WTC11 (cell line): ENCODE results near the gene LIMCH1.

ENCODE experiments used
- CREB1 ChIP-seq: sonication (generic); formaldehyde crosslinking; IDR thresholded peaks from 2 replicates; pipeline ENCODE4 v1.8.0; 2023; ENCODE audit warnings: mild to moderate bottlenecking, missing genetic modification reagents
- JUN ChIP-seq: sonication (generic); formaldehyde crosslinking; IDR thresholded peaks from 2 replicates; pipeline ENCODE4 v1.8.0; 2023; ENCODE audit warnings: mild to moderate bottlenecking, missing genetic modification reagents
- MYBL2 ChIP-seq: sonication (generic); formaldehyde crosslinking; IDR thresholded peaks from 2 replicates; pipeline ENCODE4 v1.8.1; 2023; ENCODE audit warnings: mild to moderate bottlenecking, moderate library complexity, missing genetic modification reagents
- RELA ChIP-seq: sonication (generic); formaldehyde crosslinking; IDR thresholded peaks from 2 replicates; pipeline ENCODE4 v1.8.1; 2022; ENCODE audit warnings: missing genetic modification reagents, mild to moderate bottlenecking, borderline replicate concordance
- SMAD3 ChIP-seq: sonication (generic); formaldehyde crosslinking; IDR thresholded peaks from 2 replicates; pipeline ENCODE4 v1.8.0; 2022; ENCODE audit warnings: missing genetic modification reagents, mild to moderate bottlenecking, borderline replicate concordance
- SP1 ChIP-seq: sonication (generic); formaldehyde crosslinking; conservative IDR thresholded peaks from 2 replicates; pipeline ENCODE4 v1.8.1; 2022; ENCODE audit warnings: missing genetic modification reagents
- TCF7 ChIP-seq: sonication (generic); formaldehyde crosslinking; IDR thresholded peaks from 2 replicates; pipeline ENCODE4 v1.8.0; 2022; ENCODE audit warnings: mild to moderate bottlenecking, low read depth, missing genetic modification reagents, moderate library complexity
- TF ChIP-seq, protein P1 (sequence below): fragments of 200-600 bp; IDR thresholded peaks from 2 replicates; pipeline ENCODE4 v1.8.0; 2022; ENCODE audit warnings: antibody characterized with exemption
- TF ChIP-seq, protein P2 (sequence below): sonication (generic); formaldehyde crosslinking; IDR thresholded peaks from 2 replicates; pipeline ENCODE4 v1.8.1; 2022; ENCODE audit warnings: missing genetic modification reagents, borderline replicate concordance
- TF ChIP-seq, protein P3 (sequence below): sonication (generic); formaldehyde crosslinking; IDR thresholded peaks from 2 replicates; pipeline ENCODE4 v1.8.0; 2023; ENCODE audit warnings: missing genetic modification reagents, mild to moderate bottlenecking, borderline replicate concordance
- TF ChIP-seq, protein P4 (sequence below): sonication (generic); formaldehyde crosslinking; IDR thresholded peaks from 2 replicates; pipeline ENCODE4 v1.8.1; 2023; ENCODE audit warnings: mild to moderate bottlenecking, missing genetic modification reagents, moderate library complexity
- TF ChIP-seq, protein P5 (sequence below): sonication (generic); formaldehyde crosslinking; IDR thresholded peaks from 2 replicates; pipeline ENCODE4 v1.8.1; 2022; ENCODE audit warnings: low read depth, mild to moderate bottlenecking, moderate library complexity, missing genetic modification reagents, borderline replicate concordance

DNA sequence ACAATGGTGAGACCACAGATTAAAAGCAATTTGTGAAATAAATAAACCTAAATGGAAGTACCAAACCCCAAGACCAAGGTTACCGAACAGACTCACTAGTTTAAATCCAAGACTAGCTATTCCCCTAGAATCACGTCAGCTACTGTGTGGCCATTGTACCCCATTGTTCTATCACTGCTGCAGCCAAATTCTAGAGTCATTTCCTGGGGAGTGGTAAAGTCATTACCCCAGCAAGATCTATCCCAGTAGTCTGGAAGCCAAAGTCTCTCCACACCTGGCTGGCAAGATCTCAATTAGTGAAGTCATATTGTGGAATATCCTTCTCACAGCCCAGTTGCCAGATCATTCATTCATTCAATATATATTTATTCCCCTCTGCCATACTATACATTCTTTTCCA, 143.1 kb downstream of the LIMCH1 start:
- TF ChIP-seq, protein P1, sequence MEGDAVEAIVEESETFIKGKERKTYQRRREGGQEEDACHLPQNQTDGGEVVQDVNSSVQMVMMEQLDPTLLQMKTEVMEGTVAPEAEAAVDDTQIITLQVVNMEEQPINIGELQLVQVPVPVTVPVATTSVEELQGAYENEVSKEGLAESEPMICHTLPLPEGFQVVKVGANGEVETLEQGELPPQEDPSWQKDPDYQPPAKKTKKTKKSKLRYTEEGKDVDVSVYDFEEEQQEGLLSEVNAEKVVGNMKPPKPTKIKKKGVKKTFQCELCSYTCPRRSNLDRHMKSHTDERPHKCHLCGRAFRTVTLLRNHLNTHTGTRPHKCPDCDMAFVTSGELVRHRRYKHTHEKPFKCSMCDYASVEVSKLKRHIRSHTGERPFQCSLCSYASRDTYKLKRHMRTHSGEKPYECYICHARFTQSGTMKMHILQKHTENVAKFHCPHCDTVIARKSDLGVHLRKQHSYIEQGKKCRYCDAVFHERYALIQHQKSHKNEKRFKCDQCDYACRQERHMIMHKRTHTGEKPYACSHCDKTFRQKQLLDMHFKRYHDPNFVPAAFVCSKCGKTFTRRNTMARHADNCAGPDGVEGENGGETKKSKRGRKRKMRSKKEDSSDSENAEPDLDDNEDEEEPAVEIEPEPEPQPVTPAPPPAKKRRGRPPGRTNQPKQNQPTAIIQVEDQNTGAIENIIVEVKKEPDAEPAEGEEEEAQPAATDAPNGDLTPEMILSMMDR, result no peak
- TF ChIP-seq JUN (CRISPR knock-in tag) (no peak), SMAD3 (CRISPR knock-in tag) (no peak), RELA (CRISPR knock-in tag) (no peak), SP1 (CRISPR knock-in tag) (no peak), TCF7 (CRISPR knock-in tag) (no peak), MYBL2 (no peak), CREB1 (CRISPR knock-in tag) (no peak)
- TF ChIP-seq, protein P2, sequence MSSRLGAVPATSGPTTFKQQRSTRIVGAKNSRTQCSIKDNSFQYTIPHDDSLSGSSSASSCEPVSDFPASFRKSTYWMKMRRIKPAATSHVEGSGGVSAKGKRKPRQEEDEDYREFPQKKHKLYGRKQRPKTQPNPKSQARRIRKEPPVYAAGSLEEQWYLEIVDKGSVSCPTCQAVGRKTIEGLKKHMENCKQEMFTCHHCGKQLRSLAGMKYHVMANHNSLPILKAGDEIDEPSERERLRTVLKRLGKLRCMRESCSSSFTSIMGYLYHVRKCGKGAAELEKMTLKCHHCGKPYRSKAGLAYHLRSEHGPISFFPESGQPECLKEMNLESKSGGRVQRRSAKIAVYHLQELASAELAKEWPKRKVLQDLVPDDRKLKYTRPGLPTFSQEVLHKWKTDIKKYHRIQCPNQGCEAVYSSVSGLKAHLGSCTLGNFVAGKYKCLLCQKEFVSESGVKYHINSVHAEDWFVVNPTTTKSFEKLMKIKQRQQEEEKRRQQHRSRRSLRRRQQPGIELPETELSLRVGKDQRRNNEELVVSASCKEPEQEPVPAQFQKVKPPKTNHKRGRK (CRISPR knock-in tag), result no peak
- TF ChIP-seq, protein P3, sequence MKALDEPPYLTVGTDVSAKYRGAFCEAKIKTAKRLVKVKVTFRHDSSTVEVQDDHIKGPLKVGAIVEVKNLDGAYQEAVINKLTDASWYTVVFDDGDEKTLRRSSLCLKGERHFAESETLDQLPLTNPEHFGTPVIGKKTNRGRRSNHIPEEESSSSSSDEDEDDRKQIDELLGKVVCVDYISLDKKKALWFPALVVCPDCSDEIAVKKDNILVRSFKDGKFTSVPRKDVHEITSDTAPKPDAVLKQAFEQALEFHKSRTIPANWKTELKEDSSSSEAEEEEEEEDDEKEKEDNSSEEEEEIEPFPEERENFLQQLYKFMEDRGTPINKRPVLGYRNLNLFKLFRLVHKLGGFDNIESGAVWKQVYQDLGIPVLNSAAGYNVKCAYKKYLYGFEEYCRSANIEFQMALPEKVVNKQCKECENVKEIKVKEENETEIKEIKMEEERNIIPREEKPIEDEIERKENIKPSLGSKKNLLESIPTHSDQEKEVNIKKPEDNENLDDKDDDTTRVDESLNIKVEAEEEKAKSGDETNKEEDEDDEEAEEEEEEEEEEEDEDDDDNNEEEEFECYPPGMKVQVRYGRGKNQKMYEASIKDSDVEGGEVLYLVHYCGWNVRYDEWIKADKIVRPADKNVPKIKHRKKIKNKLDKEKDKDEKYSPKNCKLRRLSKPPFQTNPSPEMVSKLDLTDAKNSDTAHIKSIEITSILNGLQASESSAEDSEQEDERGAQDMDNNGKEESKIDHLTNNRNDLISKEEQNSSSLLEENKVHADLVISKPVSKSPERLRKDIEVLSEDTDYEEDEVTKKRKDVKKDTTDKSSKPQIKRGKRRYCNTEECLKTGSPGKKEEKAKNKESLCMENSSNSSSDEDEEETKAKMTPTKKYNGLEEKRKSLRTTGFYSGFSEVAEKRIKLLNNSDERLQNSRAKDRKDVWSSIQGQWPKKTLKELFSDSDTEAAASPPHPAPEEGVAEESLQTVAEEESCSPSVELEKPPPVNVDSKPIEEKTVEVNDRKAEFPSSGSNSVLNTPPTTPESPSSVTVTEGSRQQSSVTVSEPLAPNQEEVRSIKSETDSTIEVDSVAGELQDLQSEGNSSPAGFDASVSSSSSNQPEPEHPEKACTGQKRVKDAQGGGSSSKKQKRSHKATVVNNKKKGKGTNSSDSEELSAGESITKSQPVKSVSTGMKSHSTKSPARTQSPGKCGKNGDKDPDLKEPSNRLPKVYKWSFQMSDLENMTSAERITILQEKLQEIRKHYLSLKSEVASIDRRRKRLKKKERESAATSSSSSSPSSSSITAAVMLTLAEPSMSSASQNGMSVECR (CRISPR knock-in tag), result no peak
- TF ChIP-seq, protein P4, sequence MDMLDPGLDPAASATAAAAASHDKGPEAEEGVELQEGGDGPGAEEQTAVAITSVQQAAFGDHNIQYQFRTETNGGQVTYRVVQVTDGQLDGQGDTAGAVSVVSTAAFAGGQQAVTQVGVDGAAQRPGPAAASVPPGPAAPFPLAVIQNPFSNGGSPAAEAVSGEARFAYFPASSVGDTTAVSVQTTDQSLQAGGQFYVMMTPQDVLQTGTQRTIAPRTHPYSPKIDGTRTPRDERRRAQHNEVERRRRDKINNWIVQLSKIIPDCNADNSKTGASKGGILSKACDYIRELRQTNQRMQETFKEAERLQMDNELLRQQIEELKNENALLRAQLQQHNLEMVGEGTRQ (CRISPR knock-in tag), result no peak
- TF ChIP-seq, protein P5, sequence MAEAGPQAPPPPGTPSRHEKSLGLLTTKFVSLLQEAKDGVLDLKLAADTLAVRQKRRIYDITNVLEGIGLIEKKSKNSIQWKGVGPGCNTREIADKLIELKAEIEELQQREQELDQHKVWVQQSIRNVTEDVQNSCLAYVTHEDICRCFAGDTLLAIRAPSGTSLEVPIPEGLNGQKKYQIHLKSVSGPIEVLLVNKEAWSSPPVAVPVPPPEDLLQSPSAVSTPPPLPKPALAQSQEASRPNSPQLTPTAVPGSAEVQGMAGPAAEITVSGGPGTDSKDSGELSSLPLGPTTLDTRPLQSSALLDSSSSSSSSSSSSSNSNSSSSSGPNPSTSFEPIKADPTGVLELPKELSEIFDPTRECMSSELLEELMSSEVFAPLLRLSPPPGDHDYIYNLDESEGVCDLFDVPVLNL (CRISPR knock-in tag), result no peak
